Measurements from ENCODE around the gene RINL. TPM values are rescaled to one million over a fixed set of nuclear protein-coding genes. Genes with fewer than 3 reads are reported as not detected.
"Not testable (repeated sequence)": the region's sequence is repeated elsewhere in the genome, so short reads cannot be mapped to it uniquely, and the experiment has no call there.

Gene RINL
- total RNA-seq, 1 experiment from 2014 or later, result 0.87 TPM

GRCh38 chr19:38829203-38829602, 48.9 kb downstream of the RINL start:
- DNase-seq (ENCODE audit: low read depth, low spot score); in situ Hi-C loops (cut with HindIII; ENCODE audit: low pct_unique_long_range_greater_than_20kb, low sequenced_read_pairs): not testable (repeated sequence)

GRCh38 chr19:38826856-38827551, 51.1 kb downstream of the RINL start:
- DNase-seq (ENCODE audit: low read depth, low spot score), result no peak
- in situ Hi-C loops (cut with HindIII; ENCODE audit: low pct_unique_long_range_greater_than_20kb, low sequenced_read_pairs), result no loop called here

DNA sequence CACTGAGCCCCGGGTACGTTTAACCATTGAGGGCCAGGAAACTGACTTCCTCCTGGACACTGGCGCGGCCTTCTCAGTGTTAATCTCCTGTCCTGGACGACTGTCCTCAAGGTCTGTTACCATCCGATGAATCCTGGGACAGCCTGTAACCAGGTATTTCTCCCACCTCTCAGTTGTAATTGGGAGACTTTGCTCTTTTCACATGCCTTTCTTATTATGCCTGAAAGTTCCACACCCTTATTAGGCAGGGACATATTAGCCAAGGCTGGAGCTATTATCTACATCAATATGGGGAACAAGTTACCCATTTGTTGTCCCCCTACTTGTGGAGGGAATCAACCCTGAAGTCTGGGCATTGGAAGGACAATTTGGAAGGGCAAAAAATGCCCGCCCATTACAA, 52.1 kb downstream of the RINL start:
- in situ Hi-C loops (cut with HindIII; ENCODE audit: low pct_unique_long_range_greater_than_20kb, low sequenced_read_pairs); DNase-seq (ENCODE audit: low read depth, low spot score): not testable (repeated sequence)

DNA sequence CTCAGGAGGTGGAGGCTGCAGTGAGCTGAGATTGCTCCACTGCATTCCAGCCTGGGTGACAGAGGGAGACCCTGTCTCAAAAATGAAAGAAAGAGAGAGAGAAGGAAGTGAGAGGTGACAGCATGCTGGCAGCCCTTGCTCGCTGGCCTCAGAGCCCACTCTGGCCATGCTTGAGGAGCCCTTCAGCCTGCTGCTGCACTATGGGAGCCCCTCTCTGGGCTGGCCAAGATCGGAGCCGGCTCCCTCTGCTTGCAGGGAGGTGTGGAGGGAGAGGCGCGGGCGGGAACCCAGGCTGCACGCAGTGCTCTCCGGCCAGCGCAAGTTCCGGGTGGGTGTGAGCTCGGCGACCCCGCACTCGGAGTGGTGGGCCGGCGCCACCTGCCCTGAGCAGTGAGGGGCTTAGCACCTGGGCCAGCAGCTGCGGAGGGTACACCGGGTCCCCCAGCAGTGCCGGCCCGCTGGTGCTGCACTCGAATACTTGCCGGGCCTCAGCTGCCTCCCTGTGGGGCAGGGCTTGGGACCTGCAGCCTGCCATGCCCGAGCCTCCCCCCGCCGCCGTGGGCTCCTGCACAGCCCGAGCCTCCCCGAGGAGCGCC, 56.7 kb downstream of the RINL start:
- DNase-seq (ENCODE audit: low read depth, low spot score); in situ Hi-C loops (cut with HindIII; ENCODE audit: low pct_unique_long_range_greater_than_20kb, low sequenced_read_pairs): not testable (repeated sequence)

GRCh38 chr19:38819231-38819920, 58.7 kb downstream of the RINL start:
- DNase-seq (ENCODE audit: low read depth, low spot score), result no peak
- in situ Hi-C loops (cut with HindIII; ENCODE audit: low pct_unique_long_range_greater_than_20kb, low sequenced_read_pairs), result no loop called here

Other genes with a start within 250 kb of the RINL start
- gene ACTN4, start 230.6 kb downstream of the RINL start, total RNA-seq (2014; rRNA removed; shearing (Covaris generic)), result 69.8 and 108 TPM in 2 replicates
- gene CAPN12, start 133.8 kb downstream of the RINL start, total RNA-seq (2014; rRNA removed; shearing (Covaris generic)), result not detected in 2 replicates
- not detected in 2 replicates for gene LGALS7, start 104.8 kb downstream of the RINL start, total RNA-seq (2014; rRNA removed; shearing (Covaris generic))
- gene LGALS7B, start 89.1 kb downstream of the RINL start, total RNA-seq (2014; rRNA removed; shearing (Covaris generic)), result not detected in 2 replicates
- not detected in 2 replicates for gene LGALS4, start 65.3 kb downstream of the RINL start, total RNA-seq (2014; rRNA removed; shearing (Covaris generic))
- 36.2 and 46.3 TPM in 2 replicates for gene ECH1, start 46.5 kb downstream of the RINL start, total RNA-seq (2014; rRNA removed; shearing (Covaris generic))
- gene HNRNPL, start 28.3 kb downstream of the RINL start, total RNA-seq (2014; rRNA removed; shearing (Covaris generic)), result 225 and 255 TPM in 2 replicates
- 37.9 and 39.5 TPM in 2 replicates for gene SIRT2, start 21.3 kb upstream of the RINL start, total RNA-seq (2014; rRNA removed; shearing (Covaris generic))
- gene NFKBIB, start 21.7 kb upstream of the RINL start, total RNA-seq (2014; rRNA removed; shearing (Covaris generic)), result 16.8 and 17.9 TPM in 2 replicates
- gene CCER2, start 33.9 kb upstream of the RINL start, total RNA-seq (2014; rRNA removed; shearing (Covaris generic)), result not detected in 2 replicates
- 19.0 and 22.7 TPM in 2 replicates for gene SARS2, start 52.5 kb upstream of the RINL start, total RNA-seq (2014; rRNA removed; shearing (Covaris generic))
- gene MRPS12, start 52.7 kb upstream of the RINL start, total RNA-seq (2014; rRNA removed; shearing (Covaris generic)), result 73.1 and 83.7 TPM in 2 replicates
- 29.0 and 30.3 TPM in 2 replicates for gene FBXO17, start 97.5 kb upstream of the RINL start, total RNA-seq (2014; rRNA removed; shearing (Covaris generic))
- gene FBXO27, start 154.3 kb upstream of the RINL start, total RNA-seq (2014; rRNA removed; shearing (Covaris generic)), result 0.32 and 1.0 TPM in 2 replicates
- gene ACP7, start 206.1 kb upstream of the RINL start, total RNA-seq (2014; rRNA removed; shearing (Covaris generic)), result 0.05 TPM in 1 of 2 replicates, not detected in the other
- gene PAK4, start 247.5 kb upstream of the RINL start, total RNA-seq (2014; rRNA removed; shearing (Covaris generic)), result 3.7 TPM in 2 replicates